Liver (tissue), 9 donors: Measurements from ENCODE around the gene NRROS. TPM values are rescaled to one million over a fixed set of nuclear protein-coding genes. Genes with fewer than 3 reads are reported as not detected.
A peak's percentile ranks its signal among the peaks of the same experiment; 100 is the strongest.

Experiments used
- DNase-seq: peaks from one replicate; pipeline ENCODE4 v3.0.0-alpha.2; 2017; ENCODE audit warnings: low spot score
- H3K27ac ChIP-seq, 2 donors: one replicate each; pipeline ENCODE4 v1.7.0; 2013; ENCODE audit warnings: inconsistent platforms in 2 of 2, low read length in 2 of 2, control low read depth in 1 of 2, low read depth in 1 of 2, mild to moderate bottlenecking in 1 of 2
- H3K27me3 ChIP-seq, 4 donors: one replicate each; pipeline versions ENCODE4 v1.6.1 to v1.7.0; 2013; ENCODE audit warnings: low read length in 3 of 4, inconsistent platforms in 1 of 4, mild to moderate bottlenecking in 1 of 4, moderate library complexity in 1 of 4; ENCODE audit not compliant: control insufficient read depth in 4 of 4, insufficient read depth in 4 of 4
- H3K36me3 ChIP-seq, 4 donors: one replicate each; pipeline versions ENCODE4 v1.6.1 to v1.7.0; 2013; ENCODE audit warnings: low read length in 3 of 4, mild to moderate bottlenecking in 3 of 4, low read depth in 1 of 4, moderate library complexity in 1 of 4; ENCODE audit not compliant: control insufficient read depth in 4 of 4, insufficient read depth in 3 of 4
- H3K4me1 ChIP-seq, 4 donors: one replicate each; pipeline versions ENCODE4 v1.6.1 to v1.7.0; 2013; ENCODE audit warnings: low read length in 3 of 4, mild to moderate bottlenecking in 3 of 4, moderate library complexity in 1 of 4; ENCODE audit not compliant: control insufficient read depth in 4 of 4, insufficient read depth in 4 of 4
- H3K4me3 ChIP-seq, 3 donors: one replicate each; pipeline versions ENCODE4 v1.6.1 to v1.7.0; 2013; ENCODE audit warnings: low read length in 3 of 3, control low read depth in 1 of 3, low read depth in 1 of 3, mild to moderate bottlenecking in 1 of 3
- H3K9ac ChIP-seq, 2 donors: one replicate each; pipeline ENCODE4 v1.7.0; 2013; ENCODE audit warnings: low read length in 2 of 2, mild to moderate bottlenecking in 2 of 2, moderate library complexity in 2 of 2, control low read depth in 1 of 2, low read depth in 1 of 2
- H3K9me3 ChIP-seq, 4 donors: one replicate each; pipeline versions ENCODE4 v1.6.1 to v1.7.0; 2013; ENCODE audit warnings: low read length in 3 of 4; ENCODE audit not compliant: control insufficient read depth in 4 of 4
- ATF3 ChIP-seq: IDR thresholded peaks from 2 replicates; pipeline ENCODE4 v1.6.1; 2016; ENCODE audit warnings: antibody characterized with exemption
- EGR1 ChIP-seq, 2 donors: IDR thresholded peaks; 2 replicates each; pipeline ENCODE4 v1.6.1; 2016 to 2018; ENCODE audit warnings: antibody characterized with exemption in 2 of 2, low read depth in 2 of 2
- FOXA2 ChIP-seq: IDR thresholded peaks from 2 replicates; pipeline ENCODE4 v1.6.1; 2016; ENCODE audit warnings: antibody characterized with exemption
- GABPA ChIP-seq, 2 donors: IDR thresholded peaks in 1 of 2; conservative IDR thresholded peaks in 1 of 2; 2 replicates each; pipeline ENCODE4 v1.6.1; 2016; ENCODE audit warnings: antibody characterized with exemption in 2 of 2, mild to moderate bottlenecking in 1 of 2, moderate library complexity in 1 of 2
- HNF4A ChIP-seq, 2 donors: conservative IDR thresholded peaks; 2 replicates each; pipeline ENCODE4 v1.6.1; 2016; ENCODE audit warnings: antibody characterized with exemption in 2 of 2, mild to moderate bottlenecking in 2 of 2
- HNF4G ChIP-seq: IDR thresholded peaks from 2 replicates; pipeline ENCODE4 v1.6.1; 2016; ENCODE audit warnings: antibody characterized with exemption
- MAX ChIP-seq: IDR thresholded peaks from 2 replicates; pipeline ENCODE4 v1.6.1; 2016; ENCODE audit warnings: antibody characterized with exemption
- NR2F2 ChIP-seq: IDR thresholded peaks from 2 replicates; pipeline ENCODE4 v1.6.1; 2016; ENCODE audit warnings: antibody characterized with exemption
- RAD21 ChIP-seq, 2 donors: IDR thresholded peaks; 2 replicates each; pipeline ENCODE4 v1.6.1; 2016; ENCODE audit warnings: antibody characterized with exemption in 2 of 2, mild to moderate bottlenecking in 2 of 2
- REST ChIP-seq: IDR thresholded peaks from 2 replicates; pipeline ENCODE4 v1.6.1; 2016; ENCODE audit warnings: antibody characterized with exemption, mild to moderate bottlenecking
- SP1 ChIP-seq: IDR thresholded peaks from 2 replicates; pipeline ENCODE4 v1.6.1; 2018; ENCODE audit warnings: antibody characterized with exemption, mild to moderate bottlenecking
- TAF1 ChIP-seq: conservative IDR thresholded peaks from 2 replicates; pipeline ENCODE4 v1.6.1; 2016; ENCODE audit warnings: antibody characterized with exemption, mild to moderate bottlenecking
- YY1 ChIP-seq: IDR thresholded peaks from 2 replicates; pipeline ENCODE4 v1.6.1; 2016; ENCODE audit warnings: antibody characterized with exemption, mild to moderate bottlenecking
- WGBS: extraction: QIAGEN DNeasy Blood & Tissue Kit; methylation state at CpG from one replicate; pipeline ENCODE4 v1.1.7; 2013; 5-methylcytosine and 5-hydroxymethylcytosine counted together
- polyA plus RNA-seq, 2 donors: library from polyadenylated mRNA; stranded (reverse) in 1 of 2; unstranded in 1 of 2; fragments of 200-250 nt in 1 of 2; fragments of >200 nt in 1 of 2; fragmentation: Nextera tagmentation in 1 of 2; extraction: Ambion mirVana in 1 of 2; gene quantifications; one replicate each; pipeline versions ENCODE4 v1.2.1 to v1.2.3, GENCODE V29; 2013 to 2015
- total RNA-seq, 2 donors: library from RNA; depleted of rRNA; stranded (reverse); fragments of >200 nt; gene quantifications; one replicate each; pipeline ENCODE4 v1.2.3, GENCODE V29; 2014
- donor health status: healthy.
- donor health status: healthy.
- donor health status: healthy.
- donor health status: healthy.
- donor health status: healthy.

Gene NRROS
- total and polyA plus RNA-seq, 4 donors: 0.82 to 9.2 (median 3.0) TPM

- peak overlapping the region; percentile 9 to 68 for H3K27ac ChIP-seq
- no peaks in the 10 kb centered on the region for H3K9me3 ChIP-seq
- DNase-seq: no peak
- no peaks in the 10 kb centered on the region for H3K36me3 ChIP-seq
- H3K27me3 ChIP-seq: peaks cover 0 to 5% (median 0%) of the 10 kb centered on the region in 4 donors
- peaks cover 0 to 5% (median 2%) of the 10 kb centered on the region in 4 donors for H3K4me1 ChIP-seq
- H3K9ac ChIP-seq: peak overlapping the region in 1 of 2 donors; percentile 40
- TF ChIP-seq RAD21 (IDR thresholded peaks at IDR 0.05) (no peak), MAX (peak; percentile 16)
- peak overlapping the region; percentile 0 to 57 (median 40) for H3K4me3 ChIP-seq
- 61% methylated on average over 24 of the region's 24 CpGs for WGBS
Measured at GRCh38 chr3:196640297-196641018, 964 bp downstream of the NRROS start.

- Histone ChIP-seq H3K4me1 (peaks cover 0 to 5% (median 2%) of the 10 kb centered on the region in 4 donors), H3K4me3 (no peak overlapping the region), H3K9ac (peak overlapping the region in 1 of 2 donors; percentile 37), H3K9me3 (no peaks in the 10 kb centered on the region), H3K27ac (no peak overlapping the region), H3K36me3 (no peaks in the 10 kb centered on the region), H3K27me3 (peaks cover 0 to 5% (median 0%) of the 10 kb centered on the region in 4 donors)
- 73% methylated on average over 9 of the region's 9 CpGs for WGBS
- TF ChIP-seq TAF1: no peak
- no peak for TF ChIP-seq EGR1 (IDR thresholded peaks at IDR 0.05; ENCODE audit: low read depth in 2 of 2)
- no peak for DNase-seq
Measured at GRCh38 chr3:196641333-196642054, 2.0 kb downstream of the NRROS start.

- no peak overlapping the region for H3K4me3 ChIP-seq
- H3K27ac ChIP-seq: no peak overlapping the region
- no peak for DNase-seq
- peaks cover 0 to 5% (median 0%) of the 10 kb centered on the region in 4 donors for H3K27me3 ChIP-seq
- WGBS: 87% methylated on average over 11 of the region's 11 CpGs
- H3K4me1 ChIP-seq: peaks cover 0 to 5% (median 2%) of the 10 kb centered on the region in 4 donors
- no peaks in the 10 kb centered on the region for H3K9me3 ChIP-seq
- H3K9ac ChIP-seq: peak overlapping the region in 1 of 2 donors; percentile 4
- no peaks in the 10 kb centered on the region for H3K36me3 ChIP-seq
- no peak for TF ChIP-seq HNF4G
- no peak for TF ChIP-seq ATF3
- no peak for TF ChIP-seq NR2F2
- TF ChIP-seq YY1: no peak
- TF ChIP-seq EGR1 (IDR thresholded peaks at IDR 0.05; ENCODE audit: low read depth in 2 of 2): no peak
- TF ChIP-seq RAD21 (IDR thresholded peaks at IDR 0.05): no peak
- TF ChIP-seq HNF4A (conservative IDR thresholded peaks at IDR 0.05): no peak
- no peak for TF ChIP-seq SP1
- TF ChIP-seq GABPA (IDR thresholded peaks at IDR 0.05 in 1 of 2, conservative IDR thresholded peaks at IDR 0.05 in 1 of 2): no peak
Measured at GRCh38 chr3:196642434-196642833, 2.9 kb downstream of the NRROS start.

GRCh38 chr3:196643201-196643749, 3.8 kb downstream of the NRROS start:
- no peak overlapping the region for H3K9ac ChIP-seq
- peaks cover 0 to 5% (median 2%) of the 10 kb centered on the region in 4 donors for H3K4me1 ChIP-seq
- no peaks in the 10 kb centered on the region for H3K9me3 ChIP-seq
- H3K27ac ChIP-seq: no peak overlapping the region
- H3K27me3 ChIP-seq: peaks cover 0 to 5% (median 0%) of the 10 kb centered on the region in 4 donors
- DNase-seq: no peak
- 82% methylated on average over 13 of the region's 13 CpGs for WGBS
- H3K36me3 ChIP-seq: no peaks in the 10 kb centered on the region
- no peak overlapping the region for H3K4me3 ChIP-seq
- TF ChIP-seq TAF1 (no peak), REST (no peak), EGR1 (IDR thresholded peaks at IDR 0.05; ENCODE audit: low read depth in 2 of 2) (no peak), ATF3 (no peak), MAX (no peak), NR2F2 (no peak), SP1 (no peak), RAD21 (IDR thresholded peaks at IDR 0.05) (no peak), HNF4A (conservative IDR thresholded peaks at IDR 0.05) (no peak), HNF4G (no peak), FOXA2 (no peak), GABPA (IDR thresholded peaks at IDR 0.05 in 1 of 2, conservative IDR thresholded peaks at IDR 0.05 in 1 of 2) (no peak)
